Endodermal cell (in vitro differentiated cells): ENCODE measurements around the gene PTOV1. TPM values are rescaled to one million over a fixed set of nuclear protein-coding genes. Genes with fewer than 3 reads are reported as not detected.
"Not testable (repeated sequence)": the region's sequence is repeated elsewhere in the genome, so short reads cannot be mapped to it uniquely, and the experiment has no call there.

Experiments used
- DNase-seq: peaks from one replicate; pipeline ENCODE4 v3.0.0-alpha.2; 2017
- H3K27ac ChIP-seq: 2 replicates; pipeline ENCODE4 v1.5.1; 2013; ENCODE audit warnings: mild to moderate bottlenecking, low read depth, low read length, moderate library complexity
- H3K27me3 ChIP-seq: 2 replicates; pipeline ENCODE4 v1.6.1; 2013; ENCODE audit warnings: mild to moderate bottlenecking, low read length, moderate library complexity; ENCODE audit not compliant: insufficient read depth, control insufficient read depth, poor library complexity, severe bottlenecking
- H3K36me3 ChIP-seq: 2 replicates; pipeline ENCODE4 v1.7.0; 2013; ENCODE audit warnings: mild to moderate bottlenecking, low read length, moderate library complexity; ENCODE audit not compliant: control insufficient read depth, insufficient read depth
- H3K4me1 ChIP-seq: one replicate; pipeline ENCODE4 v1.7.0; 2013; ENCODE audit warnings: low read length; ENCODE audit not compliant: control insufficient read depth, insufficient read depth
- H3K4me3 ChIP-seq: 2 replicates; pipeline ENCODE4 v1.5.1; 2013; ENCODE audit warnings: mild to moderate bottlenecking, low read length, moderate library complexity
- H3K9ac ChIP-seq: 2 replicates; pipeline ENCODE4 v1.6.1; 2013; ENCODE audit warnings: mild to moderate bottlenecking, low read length, moderate library complexity; ENCODE audit not compliant: poor library complexity, severe bottlenecking; ENCODE audit errors: extremely low read depth
- H3K9me3 ChIP-seq: 2 replicates; pipeline ENCODE4 v1.6.1; 2013; ENCODE audit warnings: mild to moderate bottlenecking, low read length, moderate library complexity; ENCODE audit not compliant: control insufficient read depth
- H3K27ac Mint-ChIP-seq: 2 replicates; pipeline ENCODE4 v1.8.0; 2020; ENCODE audit warnings: mixed read lengths
- H3K27me3 Mint-ChIP-seq: 2 replicates; pipeline ENCODE4 v1.8.0; 2021; ENCODE audit warnings: mild to moderate bottlenecking, mixed read lengths; ENCODE audit not compliant: insufficient read depth
- H3K36me3 Mint-ChIP-seq: 2 replicates; pipeline ENCODE4 v1.8.0; 2020; ENCODE audit warnings: low read depth, mixed read lengths
- H3K4me1 Mint-ChIP-seq: 2 replicates; pipeline ENCODE4 v1.8.0; 2020; ENCODE audit warnings: mixed read lengths
- H3K4me3 Mint-ChIP-seq: 2 replicates; pipeline ENCODE4 v1.8.0; 2020; ENCODE audit warnings: mild to moderate bottlenecking, moderate library complexity, mixed read lengths
- H3K9me3 Mint-ChIP-seq: 2 replicates; pipeline ENCODE4 v1.8.0; 2020; ENCODE audit warnings: mild to moderate bottlenecking, mixed read lengths
- WGBS, 2 experiments: methylation state at CpG; one replicate each; pipeline versions ENCODE4 v1.1.5 to v1.1.7; 2013; ENCODE audit warnings: missing lambda C conversion rate in 2 of 2, mixed read lengths in 1 of 2; ENCODE audit not compliant: insufficient coverage in 1 of 2, insufficient read length in 1 of 2; 5-methylcytosine and 5-hydroxymethylcytosine counted together
- total RNA-seq, 2 donors: library from RNA; stranded (reverse); fragmentation: NEBNext Ultra II Directional in 1 of 2; extraction: Animal tissue kit (Norgen Biotek cat#: 25700) in 1 of 2; gene quantifications; 2 replicates in 1 of 2; 3 replicates in 1 of 2; pipeline ENCODE4 v1.2.1, GENCODE V29; 2021
- TF ChIP-seq, protein P1 (sequence below): fragments of 200-600 bp; sonication (generic); conservative IDR thresholded peaks from 2 replicates; pipeline ENCODE4 v1.5.0; 2021; ENCODE audit warnings: antibody characterized with exemption, mild to moderate bottlenecking

Gene PTOV1
- total RNA-seq, 2 donors from 2014 or later: 279 to 287 TPM

GRCh38 chr19:49817964-49818648 lies 32.9 kb upstream of the PTOV1 start, which contains the start of gene MED25:
MED25 (plus strand) TSS chr19:49818289; CDS start chr19:49818342, 53 bp downstream.
- Histone ChIP-seq H3K4me1 (no peaks in the 10 kb centered on the region), H3K9ac (peak within 1 kb of the TSS; percentile 99), H3K4me3 (peak within 1 kb of the TSS; percentile 95), H3K27me3 (no peaks in the 10 kb centered on the region), H3K9me3 (no peaks in the 10 kb centered on the region), H3K27ac (peak within 1 kb of the TSS; percentile 83), H3K36me3 (peaks cover 14% of the 10 kb centered on the region)
- Mint-ChIP-seq H3K4me1 (peaks cover 11% of the 10 kb centered on the region), H3K27ac (peak within 1 kb of the TSS; percentile 97), H3K9me3 (no peaks in the 10 kb centered on the region), H3K4me3 (peak within 1 kb of the TSS; percentile 92), H3K36me3 (peaks cover 22% of the 10 kb centered on the region), H3K27me3 (no peaks in the 10 kb centered on the region)
- TF ChIP-seq, protein P1, sequence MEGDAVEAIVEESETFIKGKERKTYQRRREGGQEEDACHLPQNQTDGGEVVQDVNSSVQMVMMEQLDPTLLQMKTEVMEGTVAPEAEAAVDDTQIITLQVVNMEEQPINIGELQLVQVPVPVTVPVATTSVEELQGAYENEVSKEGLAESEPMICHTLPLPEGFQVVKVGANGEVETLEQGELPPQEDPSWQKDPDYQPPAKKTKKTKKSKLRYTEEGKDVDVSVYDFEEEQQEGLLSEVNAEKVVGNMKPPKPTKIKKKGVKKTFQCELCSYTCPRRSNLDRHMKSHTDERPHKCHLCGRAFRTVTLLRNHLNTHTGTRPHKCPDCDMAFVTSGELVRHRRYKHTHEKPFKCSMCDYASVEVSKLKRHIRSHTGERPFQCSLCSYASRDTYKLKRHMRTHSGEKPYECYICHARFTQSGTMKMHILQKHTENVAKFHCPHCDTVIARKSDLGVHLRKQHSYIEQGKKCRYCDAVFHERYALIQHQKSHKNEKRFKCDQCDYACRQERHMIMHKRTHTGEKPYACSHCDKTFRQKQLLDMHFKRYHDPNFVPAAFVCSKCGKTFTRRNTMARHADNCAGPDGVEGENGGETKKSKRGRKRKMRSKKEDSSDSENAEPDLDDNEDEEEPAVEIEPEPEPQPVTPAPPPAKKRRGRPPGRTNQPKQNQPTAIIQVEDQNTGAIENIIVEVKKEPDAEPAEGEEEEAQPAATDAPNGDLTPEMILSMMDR: peak; percentile 55
- WGBS, 2 experiments: 0% methylated on average over 26 to 57 of the region's 57 CpGs
- peak; percentile 95 for DNase-seq

DNA sequence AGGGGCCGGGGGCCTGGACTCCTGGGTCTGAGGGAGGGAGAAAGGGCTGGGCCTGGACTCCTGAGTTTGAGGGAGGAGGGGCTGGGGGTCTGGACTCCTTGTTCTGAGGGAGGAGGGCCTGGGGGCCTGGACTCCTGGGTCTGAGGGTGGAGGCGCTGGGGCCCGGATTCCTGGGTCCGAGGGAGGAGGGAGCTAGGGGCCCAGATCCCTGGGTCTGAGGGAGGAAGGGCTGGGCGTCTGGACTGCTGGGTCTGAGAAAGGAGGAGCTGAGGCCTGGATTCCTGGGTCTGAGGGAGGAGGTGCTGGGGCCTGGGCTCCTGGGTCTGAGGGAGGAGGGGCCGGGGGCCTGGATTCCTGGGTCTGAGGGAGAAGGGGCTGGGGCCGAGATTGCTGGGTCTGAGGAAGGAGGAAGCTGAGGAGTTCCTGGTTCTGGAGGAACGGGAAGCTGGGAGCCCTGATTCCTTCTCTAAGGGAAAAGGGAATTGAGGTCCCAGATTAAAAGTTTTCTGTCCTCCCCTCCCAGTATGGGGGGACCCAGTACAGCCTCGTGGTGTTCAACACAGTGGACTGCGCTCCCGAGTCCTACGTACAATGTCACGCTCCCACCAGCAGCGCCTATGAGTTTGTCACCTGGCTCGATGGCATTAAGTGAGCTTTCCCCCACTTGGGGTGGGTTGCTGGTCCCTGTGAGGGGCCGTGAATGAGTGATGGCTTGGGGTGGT lies 32.1 kb upstream of the PTOV1 start:
- Histone ChIP-seq H3K27ac (peak overlapping the region; percentile 60), H3K9me3 (no peaks in the 10 kb centered on the region), H3K27me3 (no peaks in the 10 kb centered on the region), H3K36me3 (peaks cover 22% of the 10 kb centered on the region), H3K9ac (peak overlapping the region; percentile 99), H3K4me3 (peak overlapping the region; percentile 95), H3K4me1 (no peaks in the 10 kb centered on the region)
- TF ChIP-seq, protein P1: no peak
- Mint-ChIP-seq H3K27me3 (no peaks in the 10 kb centered on the region), H3K4me1 (peaks cover 11% of the 10 kb centered on the region), H3K4me3 (peak overlapping the region; percentile 92), H3K9me3 (no peaks in the 10 kb centered on the region), H3K27ac (peak overlapping the region; percentile 97), H3K36me3 (peaks cover 30% of the 10 kb centered on the region)
- DNase-seq: no peak
- WGBS, 2 experiments: 46 to 62% methylated on average over 6 to 16 of the region's 16 CpGs

- peaks cover 11% of the 10 kb centered on the region for H3K4me1 Mint-ChIP-seq
- H3K36me3 ChIP-seq: peaks cover 25% of the 10 kb centered on the region
These were observed 31.4 kb upstream of the PTOV1 start for GRCh38 chr19:49819452-49820115.

More at GRCh38 chr19:49819452-49820115, 31.4 kb upstream of the PTOV1 start:
- H3K9me3 Mint-ChIP-seq, DNase-seq, H3K27me3 Mint-ChIP-seq, H3K4me1 ChIP-seq, H3K27ac ChIP-seq, H3K9me3 ChIP-seq, H3K27me3 ChIP-seq: not testable (repeated sequence)
- peaks cover 37% of the 10 kb centered on the region for H3K36me3 Mint-ChIP-seq
- 88 to 100% methylated on average over 3 to 7 of the region's 7 CpGs for WGBS, 2 experiments
- peak overlapping the region; percentile 97 for H3K27ac Mint-ChIP-seq
- H3K4me3 Mint-ChIP-seq: peak overlapping the region; percentile 92
- H3K4me3 ChIP-seq: peak overlapping the region; percentile 95
- peak overlapping the region; percentile 99 for H3K9ac ChIP-seq
